Measurements from ENCODE around the gene FSTL1.
"Not testable (repeated sequence)": the region's sequence is repeated elsewhere in the genome, so short reads cannot be mapped to it uniquely, and the experiment has no call there.

The FSTL1 gene

GRCh38 chr3:120416868-120417267 is 33.9 kb downstream of the FSTL1 start:
- no peak for DNase-seq

- DNase-seq = no peak
These were observed 35.0 kb downstream of the FSTL1 start for GRCh38 chr3:120415756-120416155.

DNA sequence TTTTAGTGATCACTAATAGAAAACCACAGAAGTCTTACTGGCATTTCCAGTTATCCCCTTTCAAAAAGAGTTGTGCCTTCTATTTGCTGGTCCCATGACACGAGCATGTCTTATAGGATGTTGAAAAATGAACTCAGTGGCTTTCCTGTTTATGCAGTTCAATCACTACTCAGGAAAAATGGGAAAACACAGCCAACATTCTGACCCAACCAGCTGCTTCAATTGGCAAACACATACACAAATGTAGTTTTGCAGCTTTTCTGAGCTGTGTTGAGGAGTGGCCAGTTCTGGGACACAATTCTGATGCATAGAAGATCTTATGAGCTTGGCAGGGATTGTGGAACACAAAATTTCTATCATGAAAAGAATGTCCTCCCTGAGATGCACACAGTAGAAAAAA is 40.3 kb downstream of the FSTL1 start:
- no peak for DNase-seq

DNA sequence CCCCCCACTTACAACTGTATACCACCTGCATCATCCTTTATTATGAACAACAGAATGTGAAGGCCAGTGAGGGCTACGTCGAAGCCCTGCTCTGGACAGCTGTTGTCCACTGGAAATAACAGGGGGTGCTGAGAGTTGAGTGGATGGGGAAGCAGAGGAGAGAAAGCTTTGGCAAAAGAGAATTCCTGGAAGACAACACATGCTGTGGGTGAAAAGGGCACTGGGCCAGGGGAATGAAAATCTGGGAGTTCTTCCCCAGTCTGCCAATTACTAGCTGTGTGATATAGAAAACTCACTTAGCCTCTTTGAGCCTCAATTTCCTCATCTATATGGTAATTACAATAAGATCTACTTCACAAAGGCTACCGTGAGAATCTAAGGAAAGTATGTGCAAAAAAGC is 40.7 kb downstream of the FSTL1 start:
- DNase-seq = no peak

DNA sequence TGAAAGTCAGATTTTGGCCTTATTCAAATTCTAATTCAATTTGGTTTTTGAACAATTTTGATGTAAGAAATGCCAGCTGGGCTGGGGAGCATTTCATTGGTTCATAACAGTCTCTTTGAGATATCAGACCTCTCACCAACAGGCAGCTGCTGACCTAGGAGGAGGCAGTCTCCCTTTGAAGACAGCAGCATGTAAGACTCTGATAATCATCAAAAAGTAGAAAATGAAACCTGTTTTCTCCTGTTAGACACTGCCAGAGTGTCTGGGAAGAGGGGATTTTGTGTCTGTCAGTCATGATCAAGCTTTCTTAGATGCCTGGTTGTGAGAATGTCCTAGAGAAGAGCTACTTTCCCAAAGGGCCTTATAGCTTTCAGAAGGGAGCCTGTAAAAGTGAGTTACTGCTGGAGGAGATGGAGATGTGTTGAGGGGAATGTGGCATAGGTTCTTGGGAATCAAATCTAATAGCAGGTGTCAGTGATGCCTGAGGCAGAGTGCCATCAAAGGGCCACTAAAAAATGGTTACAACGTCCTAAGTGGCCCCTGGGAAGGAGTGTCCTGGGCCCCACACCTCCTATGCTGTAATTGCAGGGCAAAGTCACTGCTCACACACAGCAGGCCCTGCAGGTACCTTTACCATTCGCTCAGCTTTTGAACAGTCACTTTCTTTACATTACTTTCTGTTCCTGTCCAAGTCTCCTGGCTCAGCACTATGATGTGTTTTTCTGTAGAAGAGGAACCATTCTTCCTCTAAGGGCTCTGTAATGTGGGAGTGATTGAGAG is 43.1 kb downstream of the FSTL1 start:
- no peak for DNase-seq

DNA sequence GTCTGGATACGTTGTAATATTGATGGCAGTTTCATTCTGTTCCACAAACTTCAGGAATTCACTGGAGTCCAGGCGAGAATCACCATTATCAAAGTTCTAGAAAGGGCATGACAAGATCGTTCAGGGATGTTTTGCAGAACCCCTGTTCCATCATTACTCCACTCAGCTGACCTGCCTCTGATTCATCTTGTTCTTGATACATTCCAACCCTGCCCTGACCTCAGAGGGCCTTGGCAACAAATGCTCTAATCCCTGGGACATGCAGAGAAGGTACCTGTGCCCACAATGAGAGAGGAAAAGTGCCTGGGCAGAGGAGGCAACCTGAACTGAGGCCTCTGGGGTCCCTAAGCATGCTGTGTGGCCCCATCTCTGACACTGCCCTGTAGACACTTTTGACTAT is 45.9 kb downstream of the FSTL1 start:
- DNase-seq = no peak

DNA sequence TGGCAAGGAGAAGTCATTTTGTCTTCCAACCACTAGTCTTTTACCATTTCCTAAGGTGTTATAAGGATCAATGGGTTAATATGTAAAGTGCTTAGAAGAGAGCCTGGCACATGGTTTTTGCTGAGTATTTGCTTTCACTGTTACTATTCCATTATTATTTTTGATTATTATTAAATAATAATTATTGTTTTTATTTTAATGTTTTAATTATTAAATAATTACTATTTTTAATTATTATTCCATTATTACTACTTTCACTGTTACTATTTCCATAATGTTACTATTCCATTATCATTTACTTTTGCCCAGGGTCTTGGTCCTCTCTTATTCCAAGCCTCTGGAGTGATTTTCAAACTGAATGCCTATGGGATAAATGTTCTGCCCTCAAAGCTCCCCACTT is 48.5 kb downstream of the FSTL1 start:
- DNase-seq = no peak

DNA sequence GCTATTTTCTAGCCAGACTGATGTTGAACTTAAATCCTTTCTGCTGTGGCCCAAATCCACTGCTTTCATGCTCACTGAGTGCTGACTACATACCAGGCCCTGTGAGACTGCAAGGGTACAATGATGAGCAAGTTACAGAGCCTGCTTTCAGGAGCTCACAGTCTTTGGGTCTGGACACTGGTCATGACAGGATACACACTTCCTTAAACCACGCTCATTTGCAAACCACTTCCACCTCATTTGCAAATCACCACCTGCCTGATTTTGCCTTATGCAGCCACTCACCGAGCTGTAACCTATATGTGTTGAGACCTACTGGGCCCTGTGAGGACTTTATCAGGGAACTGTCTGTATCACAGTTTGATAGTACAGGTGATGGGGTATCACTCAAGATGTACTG is 51.4 kb downstream of the FSTL1 start:
- DNase-seq = no peak

DNA sequence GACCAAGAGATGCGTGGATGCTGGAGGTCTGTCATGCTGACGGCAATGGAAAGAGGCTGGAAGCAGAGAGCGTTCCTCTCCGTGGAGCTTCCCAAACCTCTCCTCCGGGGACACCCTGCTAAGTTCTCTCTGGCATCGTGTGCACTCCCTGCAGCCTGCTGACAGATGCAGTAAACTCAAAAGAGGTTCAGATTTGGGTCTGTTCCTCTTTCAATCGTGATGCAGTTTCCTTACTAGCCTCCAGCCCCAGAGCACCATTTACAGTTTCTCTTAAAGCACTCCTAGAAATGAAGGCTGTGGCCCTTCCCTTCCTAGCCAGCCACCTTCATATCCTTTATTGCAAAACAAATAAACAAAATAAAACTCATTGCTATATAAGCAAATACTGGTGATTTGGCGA is 54.3 kb downstream of the FSTL1 start:
- no peak for DNase-seq

DNA sequence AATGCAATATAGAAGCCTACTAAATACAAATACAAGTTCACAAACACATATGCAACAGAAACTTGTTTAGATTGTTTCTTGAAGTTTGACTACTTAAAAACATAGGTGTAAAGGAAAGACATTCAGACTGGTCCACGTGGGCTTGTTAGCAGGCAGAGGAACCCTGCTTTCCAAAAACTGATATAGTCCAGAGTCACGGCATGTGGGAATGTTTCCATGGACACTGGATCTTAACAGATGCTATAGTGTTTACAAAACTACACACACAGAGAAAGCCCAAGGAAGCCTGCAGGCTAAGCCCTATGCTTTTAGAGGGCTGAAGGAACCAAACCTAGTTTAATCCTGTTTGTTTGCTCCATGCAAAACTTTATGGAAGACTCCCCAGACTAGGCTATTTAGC is 56.4 kb downstream of the FSTL1 start:
- DNase-seq = no peak

DNA sequence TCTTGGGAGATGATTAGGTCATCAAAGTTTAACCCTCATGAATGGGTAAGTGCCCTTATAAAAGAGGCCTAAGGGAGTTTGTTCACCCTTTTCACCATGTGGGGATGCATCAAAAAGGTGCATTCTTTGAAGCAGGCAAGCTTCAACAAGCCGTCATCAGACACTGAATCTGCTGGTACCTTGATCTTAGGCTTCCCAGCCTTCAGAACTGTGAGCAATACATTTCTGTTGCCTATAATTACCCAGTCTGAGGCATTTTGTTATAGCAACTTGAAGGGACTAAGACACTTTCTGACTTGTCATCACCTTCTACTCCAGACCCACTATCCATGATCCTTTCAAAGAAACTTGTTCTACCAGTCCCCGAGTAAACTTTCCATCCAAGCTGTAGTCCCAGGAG is 57.0 kb downstream of the FSTL1 start:
- DNase-seq = no peak

DNA sequence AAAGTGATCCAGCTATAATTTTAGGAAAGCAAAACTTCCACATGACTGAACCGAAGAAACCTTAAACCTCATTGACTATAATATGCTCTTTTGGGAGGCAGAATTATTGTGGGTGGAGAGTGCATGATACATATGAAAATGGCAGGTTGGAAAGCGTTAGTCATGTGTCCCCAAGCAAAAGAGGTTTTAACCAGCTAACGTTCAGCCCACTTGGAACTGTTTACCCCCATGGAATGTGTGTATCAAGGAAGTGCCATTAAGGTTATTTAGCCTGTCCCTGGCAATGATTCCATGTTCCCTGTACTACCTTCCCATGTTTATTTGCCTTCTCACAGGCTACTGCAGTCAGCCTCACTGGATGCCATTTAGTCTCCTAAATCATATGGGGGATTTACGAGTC is 57.5 kb downstream of the FSTL1 start:
- no peak for DNase-seq

- no peak for DNase-seq
These were observed 67.8 kb downstream of the FSTL1 start for GRCh38 chr3:120382941-120383447.

DNA sequence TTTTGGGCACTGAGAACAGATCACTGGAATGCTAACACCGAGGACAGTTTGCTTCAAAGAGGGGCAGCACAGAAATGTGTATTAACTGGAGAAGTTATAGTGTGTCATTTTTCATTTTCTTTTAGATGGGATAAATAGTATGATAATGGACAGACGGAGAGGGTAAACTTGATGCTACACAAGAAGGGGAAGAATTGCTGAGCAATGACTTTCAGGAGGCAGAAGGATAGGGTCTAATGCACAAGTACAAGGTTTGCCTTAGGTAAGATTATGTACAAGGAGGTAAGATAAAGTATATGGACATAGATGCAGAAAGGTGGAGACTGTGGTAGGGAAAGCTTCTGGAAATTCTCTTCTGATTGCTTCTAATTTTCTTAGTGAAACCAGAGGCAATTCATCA is 69.3 kb downstream of the FSTL1 start:
- DNase-seq = no peak

- DNase-seq = not testable (repeated sequence)
These were observed 72.8 kb downstream of the FSTL1 start for GRCh38 chr3:120377948-120378347.

GRCh38 chr3:120370463-120370862 is 80.3 kb downstream of the FSTL1 start:
- no peak for DNase-seq

- no peak for DNase-seq
These were observed 81.7 kb downstream of the FSTL1 start for GRCh38 chr3:120369037-120369467.

- no peak for DNase-seq
These were observed 82.6 kb downstream of the FSTL1 start for GRCh38 chr3:120368172-120368571.

DNA sequence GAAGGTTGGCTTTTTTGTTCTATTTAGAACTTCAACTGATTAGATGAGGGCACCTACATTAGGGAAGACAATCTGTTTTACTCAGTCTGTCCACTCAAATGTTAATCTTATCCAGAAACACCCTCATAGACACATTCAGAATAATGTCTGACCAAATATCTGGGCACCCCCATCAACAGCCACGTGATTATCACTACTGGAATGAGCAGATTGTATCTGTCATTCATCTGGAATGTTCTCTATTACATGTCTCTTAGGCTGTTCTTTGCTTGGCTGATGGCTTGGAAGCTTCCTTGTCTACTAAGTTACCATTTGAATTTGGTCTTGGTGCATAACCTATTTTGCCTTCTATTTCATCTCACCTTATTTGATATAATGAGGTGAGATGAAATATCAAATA is 86.0 kb downstream of the FSTL1 start:
- DNase-seq = no peak

- DNase-seq = no peak
These were observed 86.7 kb downstream of the FSTL1 start for GRCh38 chr3:120364101-120364500.

- DNase-seq = no peak
These were observed 93.0 kb downstream of the FSTL1 start for GRCh38 chr3:120357807-120358206.

DNA sequence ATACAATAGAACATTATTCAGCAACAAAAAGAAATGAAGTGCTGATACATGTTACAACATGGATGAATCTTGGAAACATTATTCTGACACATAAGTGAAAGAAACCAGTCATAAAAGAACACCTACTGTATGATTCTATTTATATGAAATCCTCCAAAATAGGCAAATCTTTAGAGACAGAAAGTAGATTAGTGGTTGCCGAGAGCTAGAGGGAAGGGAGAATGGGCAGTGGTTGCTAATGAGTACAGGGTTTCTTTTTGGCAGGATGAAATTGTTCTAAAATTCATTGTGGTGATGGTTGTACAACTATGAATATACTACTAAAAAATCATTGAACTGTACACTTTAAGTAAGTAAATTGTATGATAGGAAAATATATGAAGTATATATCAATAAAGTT is 95.3 kb downstream of the FSTL1 start:
- DNase-seq = no peak

- DNase-seq = no peak
These were observed 97.3 kb downstream of the FSTL1 start for GRCh38 chr3:120353463-120353862.

GRCh38 chr3:120352017-120352416 is 98.8 kb downstream of the FSTL1 start:
- DNase-seq = no peak

- DNase-seq = no peak
These were observed 100.3 kb downstream of the FSTL1 start for GRCh38 chr3:120350401-120350941.

Data from stimulated activated naive CD4-positive, alpha-beta T cell (primary cell).